AG09309 (cell line): ENCODE results near the gene ULK1.
"Not testable (repeated sequence)": the region's sequence is repeated elsewhere in the genome, so short reads cannot be mapped to it uniquely, and the experiment has no call there.

ENCODE experiments used
- DNase-seq: peaks from one replicate; pipeline ENCODE4 v3.0.0-alpha.2; 2010; ENCODE audit warnings: low read depth
- H3K4me3 ChIP-seq: 2 replicates; pipeline ENCODE4 v1.5.1; 2011; ENCODE audit warnings: mild to moderate bottlenecking, low read depth, low read length, moderate library complexity; ENCODE audit not compliant: control insufficient read depth
- CTCF ChIP-seq: IDR thresholded peaks from 2 replicates; pipeline ENCODE4 v1.5.1; 2011; ENCODE audit warnings: mild to moderate bottlenecking, low read depth, low read length, inconsistent platforms; ENCODE audit not compliant: insufficient read depth, control insufficient read depth; ENCODE audit errors: missing control alignments

The ULK1 gene

GRCh38 chr12:131959116-131959515 is 64.7 kb downstream of the ULK1 start:
- no peak for DNase-seq
- no peak for TF ChIP-seq CTCF
- H3K4me3 ChIP-seq = no peak overlapping the region

GRCh38 chr12:131959641-131960589 is 65.5 kb downstream of the ULK1 start:
- no peak overlapping the region for H3K4me3 ChIP-seq
- TF ChIP-seq CTCF = no peak
- no peak for DNase-seq

GRCh38 chr12:131960590-131961325 is 66.3 kb downstream of the ULK1 start:
- DNase-seq, H3K4me3 ChIP-seq: not testable (repeated sequence)

- H3K4me3 ChIP-seq, DNase-seq: not testable (repeated sequence)
Observed at GRCh38 chr12:131961328-131961727, 66.9 kb downstream of the ULK1 start.

- no peak overlapping the region for H3K4me3 ChIP-seq
- DNase-seq = no peak
- TF ChIP-seq CTCF = no peak
Observed at GRCh38 chr12:131962069-131962468, 67.6 kb downstream of the ULK1 start.

- TF ChIP-seq CTCF = no peak
- H3K4me3 ChIP-seq = no peak overlapping the region
- DNase-seq = no peak
Observed at GRCh38 chr12:131963381-131963780, 69.0 kb downstream of the ULK1 start.

GRCh38 chr12:131965073-131965472 is 70.7 kb downstream of the ULK1 start:
- TF ChIP-seq CTCF = no peak
- no peak for DNase-seq

More at GRCh38 chr12:131965073-131965472, 70.7 kb downstream of the ULK1 start:
- no peak overlapping the region for H3K4me3 ChIP-seq
